SKM-1 (cell line): ENCODE measurements around the gene THSD4.
"Not testable (repeated sequence)": the region's sequence is repeated elsewhere in the genome, so short reads cannot be mapped to it uniquely, and the experiment has no call there.

Experiments used
- DNase-seq: peaks from one replicate; lab custom pipeline; 2025; ENCODE audit not compliant: unreplicated experiment; lab: John Stamatoyannopoulos, UW

The THSD4 gene

GRCh38 chr15:71409541-71409940 is 294.3 kb downstream of the THSD4 start:
- DNase-seq, result no peak

DNA sequence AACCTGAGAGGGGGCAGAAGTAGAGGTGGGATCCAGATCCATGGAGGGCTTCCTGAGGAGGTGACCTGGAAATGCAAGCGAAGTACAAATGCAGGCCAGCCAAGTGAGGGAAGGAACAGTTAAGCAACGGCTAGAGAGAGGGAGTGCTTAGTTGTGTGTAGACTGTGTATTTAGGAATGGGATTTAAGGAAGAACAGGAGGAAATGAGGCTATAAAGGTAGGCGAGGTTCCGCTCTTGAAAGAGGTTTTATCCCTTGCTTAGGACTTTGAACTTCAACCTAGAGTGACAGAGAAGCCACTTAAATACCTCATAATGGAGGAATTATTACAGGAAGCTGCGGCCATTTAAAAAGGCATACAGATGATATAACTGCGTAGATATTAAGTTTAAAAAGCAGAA is 295.1 kb downstream of the THSD4 start:
- no peak for DNase-seq

DNA sequence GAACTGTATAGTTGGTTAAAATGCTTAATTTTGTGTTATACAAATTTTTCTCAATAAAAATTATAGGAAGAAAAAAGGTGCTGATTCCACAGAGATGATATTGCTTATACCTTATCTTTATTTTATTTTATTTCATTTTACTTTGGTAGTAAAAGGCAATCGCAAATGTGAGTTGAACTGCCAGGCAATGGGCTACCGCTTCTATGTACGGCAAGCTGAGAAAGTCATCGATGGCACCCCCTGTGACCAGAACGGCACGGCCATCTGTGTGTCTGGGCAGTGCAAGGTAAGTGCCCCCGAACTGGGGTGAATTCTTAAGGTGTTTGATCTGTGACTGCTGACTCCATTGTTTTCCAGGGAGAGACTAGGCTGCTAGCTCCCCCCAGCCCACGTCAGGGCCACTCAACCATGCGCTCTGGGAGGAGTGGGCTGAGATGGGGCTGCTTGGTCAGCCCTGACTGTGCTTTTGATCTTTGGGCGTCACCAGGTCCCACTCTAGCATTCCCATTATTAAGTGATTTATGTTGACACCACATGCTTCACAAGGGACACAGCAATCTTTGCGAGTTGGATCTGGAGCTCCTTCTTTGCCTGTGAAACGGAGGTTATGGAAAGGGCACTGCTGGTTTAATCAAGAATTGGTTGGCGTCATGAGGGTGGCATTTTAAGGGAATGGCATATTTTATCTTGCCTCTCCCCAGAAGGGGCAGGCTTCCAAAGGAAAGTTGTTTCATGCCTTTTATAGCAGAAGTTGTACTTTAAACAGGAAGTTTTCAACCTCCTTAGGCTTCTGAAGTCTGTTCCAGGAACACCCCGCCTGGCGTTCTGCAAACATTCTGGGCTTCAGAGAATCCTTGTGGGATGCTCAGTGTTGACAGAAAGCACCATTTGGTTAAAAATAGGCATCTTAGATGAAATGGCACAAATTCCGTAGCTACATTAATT is 296.5 kb downstream of the THSD4 start:
- no peak for DNase-seq

GRCh38 chr15:71413419-71413818 is 298.1 kb downstream of the THSD4 start:
- DNase-seq, result no peak

DNA sequence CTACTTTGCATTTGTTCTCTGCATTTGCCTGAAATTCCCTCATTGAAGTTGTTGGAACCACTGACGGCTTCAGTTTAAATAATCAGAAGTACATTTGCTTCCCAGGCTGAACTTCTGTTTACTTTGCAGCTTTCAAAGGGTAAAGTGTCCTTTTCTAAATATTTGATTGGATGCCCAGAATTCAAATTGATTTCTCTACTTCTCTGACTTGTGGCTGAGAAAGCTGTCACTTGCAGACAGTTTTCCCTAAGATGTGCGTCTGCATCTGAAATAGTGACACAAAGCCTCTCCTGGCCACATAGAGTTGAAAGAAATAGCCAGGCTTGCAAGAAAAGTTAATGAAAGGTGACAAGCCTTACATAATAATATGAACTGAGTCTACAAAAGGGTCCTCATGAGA is 299.6 kb downstream of the THSD4 start:
- DNase-seq, result no peak

DNA sequence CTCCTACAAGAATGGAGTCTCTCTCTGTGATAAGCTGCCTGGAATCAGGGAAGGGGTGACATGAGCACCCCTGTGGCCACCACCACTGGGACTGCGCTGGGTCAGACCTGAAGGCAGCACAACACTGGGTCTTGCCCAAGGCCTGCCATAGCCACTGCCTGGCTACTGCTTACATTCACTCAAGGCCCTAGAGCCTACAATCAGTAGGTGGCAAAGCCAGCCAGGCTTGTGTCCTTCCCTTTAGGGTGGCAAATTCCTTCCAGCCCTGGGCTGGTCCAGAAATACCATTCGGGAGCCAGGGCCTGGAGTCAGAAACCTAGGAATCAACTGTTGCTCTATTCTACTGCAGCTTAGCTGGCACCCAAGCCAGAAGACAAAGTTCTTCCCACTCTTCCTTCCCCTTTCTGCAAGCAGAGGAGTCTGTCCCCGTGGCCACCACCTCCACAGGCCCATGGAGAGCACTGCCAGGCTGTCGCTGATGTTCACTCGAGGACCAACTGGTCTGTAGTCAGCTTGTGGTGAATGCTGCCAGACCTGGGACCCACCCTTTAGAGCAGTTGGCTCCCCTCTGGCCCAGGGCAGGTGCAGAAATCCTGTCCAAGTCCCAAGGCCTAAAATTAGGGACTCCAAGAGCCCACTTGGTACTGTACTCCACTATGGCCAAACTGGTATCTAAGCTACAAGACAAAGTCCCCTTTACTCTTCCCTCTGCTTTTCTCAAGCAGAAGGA is 307.4 kb downstream of the THSD4 start:
- DNase-seq, result no peak

GRCh38 chr15:71424765-71425164 is 309.5 kb downstream of the THSD4 start:
- no peak for DNase-seq

DNA sequence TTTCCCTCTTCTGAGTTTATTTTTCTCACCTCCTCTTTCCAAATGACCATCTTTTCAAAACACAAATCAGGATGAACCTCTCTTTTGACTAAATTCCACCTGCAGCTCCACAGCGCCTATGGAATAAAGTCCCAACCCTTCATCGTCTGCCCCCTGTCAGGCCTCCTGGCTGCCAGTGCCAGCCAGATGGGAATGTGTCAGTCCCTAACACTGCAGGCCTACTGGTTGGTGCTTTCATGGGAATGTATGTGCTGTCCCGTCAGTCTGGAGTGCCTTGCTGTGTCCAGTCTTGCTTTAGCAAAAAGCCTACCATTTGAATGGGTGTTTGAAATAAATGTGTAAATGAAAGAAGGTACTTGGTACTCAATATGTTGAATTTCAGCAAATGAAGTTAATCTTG is 310.1 kb downstream of the THSD4 start:
- no peak for DNase-seq

DNA sequence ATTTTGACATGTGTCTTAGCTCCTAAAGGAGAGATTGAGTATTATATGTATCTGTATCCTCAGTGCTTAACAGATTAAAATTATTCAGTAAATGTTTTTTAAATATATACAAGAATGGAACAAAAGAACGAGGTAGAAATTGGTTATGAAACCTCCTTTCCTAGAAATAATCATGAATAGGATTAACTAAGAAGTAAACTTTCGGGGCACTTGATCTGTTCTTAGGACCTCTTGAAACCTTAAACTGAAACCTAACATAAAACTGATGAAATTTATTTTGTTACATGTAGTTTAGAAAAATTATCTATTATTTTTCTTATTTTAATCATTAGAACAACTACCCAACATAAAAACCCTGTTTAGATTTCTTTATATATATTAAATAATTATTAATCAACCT is 311.5 kb downstream of the THSD4 start:
- no peak for DNase-seq

DNA sequence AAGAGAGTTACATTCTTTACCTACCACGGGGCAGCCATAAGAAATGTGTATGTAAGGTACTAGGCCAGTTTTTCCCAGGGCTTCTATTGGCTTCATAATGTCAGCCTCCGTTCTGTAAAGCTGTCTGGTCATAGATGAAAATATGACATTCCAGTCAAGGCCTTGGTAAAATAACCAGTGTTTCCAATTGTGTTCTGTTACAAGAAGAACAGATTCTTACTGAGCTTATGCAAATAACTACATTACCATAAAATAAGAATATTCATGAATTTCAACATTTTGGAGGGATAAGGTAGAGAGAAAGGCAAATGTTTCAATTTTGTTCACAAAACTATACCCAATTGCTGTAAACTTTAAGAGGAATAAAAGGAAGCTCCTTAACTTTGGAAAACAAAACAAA is 315.5 kb downstream of the THSD4 start:
- DNase-seq, result no peak

DNA sequence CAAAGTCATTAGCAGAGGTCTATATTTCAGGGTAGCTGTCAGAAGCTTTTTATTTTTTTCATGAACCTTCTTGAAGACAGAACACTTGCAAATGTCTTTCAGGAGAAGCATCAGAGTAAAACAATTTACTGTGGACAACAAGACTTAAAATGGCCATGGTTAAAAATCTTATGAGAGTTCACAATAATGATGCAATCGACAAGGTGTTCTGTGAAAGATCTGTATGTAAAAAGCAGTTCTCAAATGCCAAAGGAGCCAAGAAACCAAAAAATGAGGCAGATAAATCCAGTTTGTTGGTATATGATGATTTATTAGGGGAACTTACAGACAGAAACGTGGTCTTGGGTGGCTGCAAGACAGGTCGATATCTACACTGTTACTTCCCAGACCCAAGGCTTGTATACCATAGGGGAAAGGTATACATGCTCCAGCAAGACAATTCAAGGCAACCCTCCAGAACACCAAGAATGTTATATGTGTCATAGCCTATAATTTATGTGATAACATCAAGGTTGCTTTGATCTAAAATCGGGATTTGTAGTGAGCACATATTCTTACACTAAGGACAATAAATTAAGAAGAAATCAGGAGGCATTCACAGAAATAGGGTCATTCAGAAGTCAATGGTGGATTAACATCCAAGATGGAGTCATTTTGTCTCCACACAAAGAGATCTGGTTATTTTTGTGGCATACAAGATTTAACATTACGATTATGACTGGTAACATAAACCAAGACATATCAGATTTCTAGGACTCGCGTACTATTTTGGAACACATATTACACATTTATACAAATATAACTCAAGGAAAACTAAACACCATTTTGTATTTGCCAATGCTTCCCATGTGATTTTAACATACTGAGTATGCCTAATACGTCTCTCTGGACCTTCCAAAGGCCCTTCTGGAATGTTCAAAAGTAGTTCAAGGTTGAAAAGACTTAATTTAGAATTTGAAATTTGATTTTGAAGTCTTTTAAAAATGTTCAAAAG is 316.4 kb downstream of the THSD4 start:
- DNase-seq, result no peak

GRCh38 chr15:71433402-71433801 is 318.1 kb downstream of the THSD4 start:
- no peak for DNase-seq

- DNase-seq, result no peak
Observed at GRCh38 chr15:71434774-71435173, 319.5 kb downstream of the THSD4 start.

GRCh38 chr15:71435552-71435951 is 320.3 kb downstream of the THSD4 start:
- DNase-seq, result no peak

DNA sequence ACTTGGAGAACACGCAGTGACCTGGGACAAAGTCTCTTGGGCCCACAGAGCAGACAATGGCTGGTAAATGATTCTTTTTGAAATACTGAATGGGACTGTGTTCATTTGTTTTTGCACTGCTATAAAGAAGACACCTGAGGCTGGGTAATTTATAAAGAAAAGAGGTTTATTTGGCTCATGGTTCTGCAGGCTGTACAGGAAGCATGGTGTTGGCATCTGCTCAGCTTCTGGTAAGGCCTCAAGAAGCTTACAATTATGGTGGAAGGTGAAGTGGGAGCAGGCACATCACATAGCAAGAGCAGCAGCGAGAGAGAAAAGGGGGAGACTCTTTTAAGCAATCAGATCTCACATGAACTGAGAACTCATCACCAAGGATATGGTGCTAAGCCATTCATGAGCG is 321.6 kb downstream of the THSD4 start:
- no peak for DNase-seq

DNA sequence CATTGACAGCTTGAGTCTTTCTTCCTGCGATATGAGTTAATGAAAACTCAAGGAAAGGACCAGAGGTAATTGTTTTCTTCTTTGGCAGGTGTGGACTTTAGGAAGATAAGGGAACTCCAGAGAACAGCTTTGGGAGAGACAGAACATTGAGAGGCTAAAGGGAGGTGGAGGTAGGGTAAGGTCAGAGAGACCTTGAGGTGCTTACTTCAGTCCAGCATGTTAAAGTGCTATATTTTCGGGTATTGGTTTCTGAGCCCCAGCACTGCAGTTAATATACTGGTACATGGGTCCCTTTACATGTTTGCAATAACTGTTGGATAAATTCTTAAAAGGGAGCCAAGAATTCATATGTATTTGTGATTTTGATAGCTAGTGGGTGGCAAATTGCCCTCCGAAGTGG is 322.1 kb downstream of the THSD4 start:
- DNase-seq, result no peak

DNA sequence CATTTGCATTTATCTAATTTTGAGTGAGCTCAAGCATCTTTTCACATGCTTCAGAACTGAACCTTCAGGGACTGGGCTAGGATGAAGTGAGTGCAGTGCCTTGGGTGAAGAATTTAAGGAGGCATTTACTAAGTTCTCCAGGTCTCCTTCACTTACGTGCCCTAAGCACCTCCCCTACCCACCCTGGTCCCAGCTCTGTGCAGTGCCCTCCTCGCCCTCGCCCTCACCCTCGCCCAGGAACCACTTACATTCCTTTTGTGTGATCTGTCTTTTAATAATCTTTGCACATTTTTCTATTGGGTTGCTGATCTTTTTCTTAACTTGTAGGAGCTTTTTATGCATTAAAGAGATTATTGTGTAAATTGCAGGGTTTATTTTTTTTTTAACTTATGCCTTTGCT is 322.6 kb downstream of the THSD4 start:
- DNase-seq, result no peak

- DNase-seq, result not testable (repeated sequence)
Observed at GRCh38 chr15:71439478-71439877, 324.2 kb downstream of the THSD4 start.

DNA sequence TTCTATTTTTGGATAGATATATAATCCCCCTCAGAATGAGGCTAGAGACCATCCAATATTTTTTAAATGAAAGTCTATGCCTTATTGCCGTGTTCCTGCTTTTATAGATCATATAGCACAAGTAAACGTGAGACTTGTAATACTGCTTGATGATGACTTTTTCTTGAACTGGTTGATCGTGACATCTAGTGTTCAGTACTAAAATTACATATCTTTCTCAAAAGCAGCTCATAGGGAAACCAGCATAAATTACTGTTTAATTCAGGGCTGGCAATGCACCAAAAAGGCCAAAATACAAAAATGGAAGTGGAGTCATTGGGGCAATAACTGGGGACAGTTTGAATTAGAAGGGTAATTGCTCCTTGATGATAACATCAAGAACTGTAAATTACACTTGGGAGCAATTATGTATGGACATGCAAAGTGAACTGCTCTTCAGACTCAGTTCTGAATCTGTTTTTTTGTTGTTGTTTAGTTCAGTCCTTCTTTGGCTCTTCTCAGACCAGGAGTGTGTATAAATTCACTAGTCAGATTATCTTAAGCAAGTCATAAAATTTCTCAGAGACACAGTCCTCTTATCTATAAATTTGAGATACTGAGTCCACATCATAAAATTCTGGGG is 325.3 kb downstream of the THSD4 start:
- peak; percentile 73 for DNase-seq

DNA sequence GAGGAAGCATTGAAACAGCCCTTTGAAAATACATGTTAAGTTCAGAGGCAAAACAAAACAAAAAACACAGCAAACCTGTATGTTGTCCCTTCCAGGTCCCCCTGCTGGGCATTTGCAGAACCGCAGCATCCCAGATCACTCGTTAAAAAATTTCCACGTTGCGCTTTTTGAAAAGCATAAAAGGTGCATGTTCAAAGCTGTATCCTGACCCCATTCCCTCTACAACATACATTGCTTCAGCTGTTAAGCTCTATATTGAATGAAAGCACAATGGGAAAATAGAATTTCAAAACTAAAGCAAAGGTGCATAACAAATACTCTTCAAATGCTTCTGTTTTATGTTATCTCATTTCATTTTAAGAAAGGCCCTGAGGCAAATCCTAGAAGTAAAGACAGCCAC is 328.3 kb downstream of the THSD4 start:
- DNase-seq, result peak; percentile 13
